ENCODE results near the gene ZFAND3. TPM values are rescaled to one million over a fixed set of nuclear protein-coding genes. Genes with fewer than 3 reads are reported as not detected.

Gene ZFAND3
- polyA plus RNA-seq, 2 of the 4 experiments (the other 2 are of a cell fraction), result 12.0 to 50.0 TPM

DNA sequence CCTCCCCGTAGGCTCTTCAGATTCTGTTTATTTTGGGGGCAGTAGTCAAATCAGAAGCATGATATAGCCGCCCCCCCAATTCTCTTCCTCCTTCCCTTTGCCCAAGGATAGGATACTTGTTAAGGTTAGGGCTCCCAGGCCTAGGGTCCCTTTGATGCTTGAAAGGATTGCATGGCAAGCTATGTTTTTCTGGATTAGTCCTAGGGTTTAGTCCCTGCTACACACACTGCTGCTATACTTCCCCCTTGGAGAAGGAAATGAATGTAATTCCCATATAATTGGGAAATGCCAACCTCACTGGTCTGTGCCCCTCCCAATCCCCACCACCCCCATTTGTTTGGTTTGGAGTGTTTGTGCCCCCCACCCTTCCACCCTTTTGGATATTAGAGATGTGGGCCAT lies 62.8 kb downstream of the ZFAND3 start (continued):
- TF ChIP-seq, protein P1, sequence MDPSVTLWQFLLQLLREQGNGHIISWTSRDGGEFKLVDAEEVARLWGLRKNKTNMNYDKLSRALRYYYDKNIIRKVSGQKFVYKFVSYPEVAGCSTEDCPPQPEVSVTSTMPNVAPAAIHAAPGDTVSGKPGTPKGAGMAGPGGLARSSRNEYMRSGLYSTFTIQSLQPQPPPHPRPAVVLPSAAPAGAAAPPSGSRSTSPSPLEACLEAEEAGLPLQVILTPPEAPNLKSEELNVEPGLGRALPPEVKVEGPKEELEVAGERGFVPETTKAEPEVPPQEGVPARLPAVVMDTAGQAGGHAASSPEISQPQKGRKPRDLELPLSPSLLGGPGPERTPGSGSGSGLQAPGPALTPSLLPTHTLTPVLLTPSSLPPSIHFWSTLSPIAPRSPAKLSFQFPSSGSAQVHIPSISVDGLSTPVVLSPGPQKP (IDR thresholded peaks at IDR 0.05; ENCODE audit: low read depth, low read length), result no peak
- TF ChIP-seq, protein P2, sequence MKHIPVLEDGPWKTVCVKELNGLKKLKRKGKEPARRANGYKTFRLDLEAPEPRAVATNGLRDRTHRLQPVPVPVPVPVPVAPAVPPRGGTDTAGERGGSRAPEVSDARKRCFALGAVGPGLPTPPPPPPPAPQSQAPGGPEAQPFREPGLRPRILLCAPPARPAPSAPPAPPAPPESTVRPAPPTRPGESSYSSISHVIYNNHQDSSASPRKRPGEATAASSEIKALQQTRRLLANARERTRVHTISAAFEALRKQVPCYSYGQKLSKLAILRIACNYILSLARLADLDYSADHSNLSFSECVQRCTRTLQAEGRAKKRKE (CRISPR knock-in tag; IDR thresholded peaks at IDR 0.05; ENCODE audit: low read depth), result no peak

DNA sequence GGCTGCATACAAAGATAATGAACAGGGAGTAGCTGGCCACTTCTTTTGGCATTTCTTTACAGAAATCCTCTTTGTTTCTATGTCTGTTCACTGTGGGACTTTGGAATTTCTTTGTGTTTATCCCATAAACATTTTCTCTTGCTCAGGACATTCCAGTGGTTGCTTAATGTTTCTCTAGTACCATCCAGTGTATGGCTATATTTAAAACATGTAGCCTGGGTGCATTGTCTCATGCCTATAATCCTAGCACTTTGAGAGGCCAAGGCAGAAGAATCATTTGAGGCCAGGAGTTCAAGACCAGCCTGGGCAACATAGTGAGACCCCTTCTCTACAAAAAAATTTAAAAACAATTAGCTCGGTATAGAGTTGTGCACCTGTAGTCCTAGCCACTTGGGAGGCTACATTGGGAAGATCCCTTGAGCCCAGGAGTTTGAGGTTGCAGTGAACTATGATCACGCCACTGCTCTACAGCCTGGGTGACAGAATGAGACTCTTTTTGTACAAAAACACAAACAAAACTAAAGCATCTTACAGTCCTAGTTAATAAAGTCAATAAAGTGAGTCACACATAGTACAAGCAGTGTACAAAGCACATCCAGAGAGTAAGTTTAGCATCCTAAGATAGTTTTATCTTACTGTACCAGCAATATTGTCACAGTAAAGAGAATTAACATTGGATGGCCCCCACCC lies 63.3 kb downstream of the ZFAND3 start:
- no peak overlapping the region for H3K4me3 ChIP-seq
- no peaks in the 10 kb centered on the region for H3K9me3 ChIP-seq
- DNase-seq (ENCODE audit: low read depth in 1 of 2, low spot score in 1 of 2) (peak in 1 of 2 experiments; percentile 9), ATAC-seq (peak; percentile 50 to 76; a peak in 4 of 6 replicates), FAIRE-seq (no peak)
- CTCF ChIA-PET, result interaction anchor here (1.4 kb wide), 1 partner anchor 23 kb away, joined by 5 read pairs; no protein-coding TSS in a partner anchor
- TF ChIP-seq NPAS2 (CRISPR knock-in tag; IDR thresholded peaks at IDR 0.05; ENCODE audit: borderline replicate concordance) (no peak), FOSL2 (IDR thresholded peaks at IDR 0.05) (no peak), FOSL2 (CRISPR knock-in tag; IDR thresholded peaks at IDR 0.05) (peak; percentile 20; the same call in 1 of the 2 replicates)
- H3K27ac ChIP-seq, result peak overlapping the region in 1 of 2 experiments; percentile 21; a peak in 1 of 6 replicates
- POLR2A ChIA-PET, result no interaction called here
- WGBS (ENCODE audit: missing lambda C conversion rate), result 45% methylated on average over 2 of the region's 2 CpGs
- H3K4me1 ChIP-seq, result peaks cover 23% of the 10 kb centered on the region
- H3K4me2 ChIP-seq, result peak overlapping the region; percentile 59

DNA sequence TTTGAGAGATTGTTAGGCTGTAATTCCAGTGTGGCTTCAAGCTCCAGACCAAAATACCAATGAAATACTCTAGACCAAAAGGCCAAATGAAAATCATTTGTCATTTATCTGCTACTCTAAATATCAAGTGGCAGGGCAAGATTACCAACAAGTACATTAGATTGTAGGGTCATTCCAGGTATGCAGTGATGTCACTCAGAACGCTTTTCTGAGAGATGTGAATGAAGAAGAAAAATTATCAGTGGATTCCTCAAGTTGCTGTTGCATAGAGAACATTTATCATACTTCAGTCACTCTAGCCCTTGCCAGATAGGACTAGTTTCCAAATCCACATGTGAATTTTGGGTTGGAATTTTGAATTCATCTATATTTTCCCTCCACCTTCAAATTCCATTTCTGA lies 65.0 kb downstream of the ZFAND3 start:
- H3K4me2 ChIP-seq, result no peak overlapping the region
- no peaks in the 10 kb centered on the region for H3K9me3 ChIP-seq
- TF ChIP-seq ZFP36 (IDR thresholded peaks at IDR 0.05; ENCODE audit: borderline replicate concordance, partially characterized antibody), result no peak
- no peak for TF ChIP-seq RARB (CRISPR knock-in tag; IDR thresholded peaks at IDR 0.05)
- TF ChIP-seq, protein P1 (IDR thresholded peaks at IDR 0.05; ENCODE audit: low read depth, low read length), result no peak
- DNase-seq (ENCODE audit: low read depth in 1 of 2, low spot score in 1 of 2) (no peak), FAIRE-seq (no peak), ATAC-seq (no peak)
- POLR2A ChIA-PET, result no interaction called here
- peaks cover 30% of the 10 kb centered on the region for H3K4me1 ChIP-seq
- no peak overlapping the region for H3K27ac ChIP-seq
- CTCF ChIA-PET, result no interaction called here
- H3K4me3 ChIP-seq, result no peak overlapping the region
- 100% methylated on average over 1 of the region's 1 CpG for WGBS (ENCODE audit: missing lambda C conversion rate)

DNA sequence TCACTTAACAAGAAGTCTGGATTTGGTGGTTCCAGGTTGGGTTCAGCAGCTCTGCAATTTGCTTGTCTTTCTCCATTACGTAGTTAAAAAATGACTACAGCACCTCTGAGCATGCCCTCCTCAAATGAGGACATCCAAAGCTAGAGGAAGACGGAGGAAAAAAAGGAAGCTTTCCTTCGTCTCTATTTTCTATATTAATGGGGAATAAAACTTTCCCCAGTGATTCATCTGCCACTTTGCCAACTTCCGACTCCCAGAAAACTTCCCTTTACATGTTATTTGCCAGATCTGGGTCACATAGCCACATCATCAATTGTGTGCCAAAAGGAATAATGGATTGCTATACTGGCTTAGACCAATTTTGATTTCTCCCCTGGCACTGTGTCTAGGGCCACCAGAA lies 69.5 kb downstream of the ZFAND3 start:
- DNase-seq (ENCODE audit: low read depth in 1 of 2, low spot score in 1 of 2) (no peak), FAIRE-seq (no peak), ATAC-seq (no peak)
- Histone ChIP-seq H3K4me1 (peaks cover 21% of the 10 kb centered on the region; the same call in 1 of the 3 replicates), H3K27ac (no peak overlapping the region), H3K9me3 (no peaks in the 10 kb centered on the region), H3K4me2 (no peak overlapping the region; the same call in 2 of the 3 replicates), H3K4me3 (no peak overlapping the region)
- CTCF ChIA-PET, result no interaction called here
- TF ChIP-seq NPAS2 (CRISPR knock-in tag; IDR thresholded peaks at IDR 0.05; ENCODE audit: borderline replicate concordance) (no peak), EHF (CRISPR knock-in tag; IDR thresholded peaks at IDR 0.05) (no peak), HOXB13 (CRISPR knock-in tag; IDR thresholded peaks at IDR 0.05; ENCODE audit: low read depth) (no peak), FOXS1 (CRISPR knock-in tag; IDR thresholded peaks at IDR 0.05) (no peak), ZSCAN20 (CRISPR knock-in tag; IDR thresholded peaks at IDR 0.05) (no peak), MYC (IDR thresholded peaks at IDR 0.05; ENCODE audit: borderline replicate concordance, low read length) (no peak), NR3C1 (IDR thresholded peaks at IDR 0.05) (no peak), NFE2L2 (conservative IDR thresholded peaks at IDR 0.05; ENCODE audit: low read length) (no peak)
- TF ChIP-seq, protein P3, sequence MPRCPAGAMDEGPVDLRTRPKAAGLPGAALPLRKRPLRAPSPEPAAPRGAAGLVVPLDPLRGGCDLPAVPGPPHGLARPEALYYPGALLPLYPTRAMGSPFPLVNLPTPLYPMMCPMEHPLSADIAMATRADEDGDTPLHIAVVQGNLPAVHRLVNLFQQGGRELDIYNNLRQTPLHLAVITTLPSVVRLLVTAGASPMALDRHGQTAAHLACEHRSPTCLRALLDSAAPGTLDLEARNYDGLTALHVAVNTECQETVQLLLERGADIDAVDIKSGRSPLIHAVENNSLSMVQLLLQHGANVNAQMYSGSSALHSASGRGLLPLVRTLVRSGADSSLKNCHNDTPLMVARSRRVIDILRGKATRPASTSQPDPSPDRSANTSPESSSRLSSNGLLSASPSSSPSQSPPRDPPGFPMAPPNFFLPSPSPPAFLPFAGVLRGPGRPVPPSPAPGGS (IDR thresholded peaks at IDR 0.05), result no peak
- TF ChIP-seq, protein P4, sequence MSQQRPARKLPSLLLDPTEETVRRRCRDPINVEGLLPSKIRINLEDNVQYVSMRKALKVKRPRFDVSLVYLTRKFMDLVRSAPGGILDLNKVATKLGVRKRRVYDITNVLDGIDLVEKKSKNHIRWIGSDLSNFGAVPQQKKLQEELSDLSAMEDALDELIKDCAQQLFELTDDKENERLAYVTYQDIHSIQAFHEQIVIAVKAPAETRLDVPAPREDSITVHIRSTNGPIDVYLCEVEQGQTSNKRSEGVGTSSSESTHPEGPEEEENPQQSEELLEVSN (IDR thresholded peaks at IDR 0.05; ENCODE audit: borderline replicate concordance, low read depth), result no peak
- TF ChIP-seq, protein P5, sequence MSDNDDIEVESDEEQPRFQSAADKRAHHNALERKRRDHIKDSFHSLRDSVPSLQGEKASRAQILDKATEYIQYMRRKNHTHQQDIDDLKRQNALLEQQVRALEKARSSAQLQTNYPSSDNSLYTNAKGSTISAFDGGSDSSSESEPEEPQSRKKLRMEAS (IDR thresholded peaks at IDR 0.05), result no peak
- POLR2A ChIA-PET, result no interaction called here
- 71% methylated on average over 4 of the region's 4 CpGs for WGBS (ENCODE audit: missing lambda C conversion rate)

All from A549 (cell line).